Liver (tissue), 9 donors: ENCODE results near the gene DNMT1. TPM values are rescaled to one million over a fixed set of nuclear protein-coding genes. Genes with fewer than 3 reads are reported as not detected.

Experiments used
- DNase-seq: peaks from one replicate; pipeline ENCODE4 v3.0.0-alpha.2; 2017; ENCODE audit warnings: low spot score
- H3K27ac ChIP-seq, 2 donors: one replicate each; pipeline ENCODE4 v1.7.0; 2013; ENCODE audit warnings: inconsistent platforms in 2 of 2, low read length in 2 of 2, control low read depth in 1 of 2, low read depth in 1 of 2, mild to moderate bottlenecking in 1 of 2
- H3K27me3 ChIP-seq, 4 donors: one replicate each; pipeline versions ENCODE4 v1.6.1 to v1.7.0; 2013; ENCODE audit warnings: low read length in 3 of 4, inconsistent platforms in 1 of 4, mild to moderate bottlenecking in 1 of 4, moderate library complexity in 1 of 4; ENCODE audit not compliant: control insufficient read depth in 4 of 4, insufficient read depth in 4 of 4
- H3K36me3 ChIP-seq, 4 donors: one replicate each; pipeline versions ENCODE4 v1.6.1 to v1.7.0; 2013; ENCODE audit warnings: low read length in 3 of 4, mild to moderate bottlenecking in 3 of 4, low read depth in 1 of 4, moderate library complexity in 1 of 4; ENCODE audit not compliant: control insufficient read depth in 4 of 4, insufficient read depth in 3 of 4
- H3K4me1 ChIP-seq, 4 donors: one replicate each; pipeline versions ENCODE4 v1.6.1 to v1.7.0; 2013; ENCODE audit warnings: low read length in 3 of 4, mild to moderate bottlenecking in 3 of 4, moderate library complexity in 1 of 4; ENCODE audit not compliant: control insufficient read depth in 4 of 4, insufficient read depth in 4 of 4
- H3K4me3 ChIP-seq, 3 donors: one replicate each; pipeline versions ENCODE4 v1.6.1 to v1.7.0; 2013; ENCODE audit warnings: low read length in 3 of 3, control low read depth in 1 of 3, low read depth in 1 of 3, mild to moderate bottlenecking in 1 of 3
- H3K9ac ChIP-seq, 2 donors: one replicate each; pipeline ENCODE4 v1.7.0; 2013; ENCODE audit warnings: low read length in 2 of 2, mild to moderate bottlenecking in 2 of 2, moderate library complexity in 2 of 2, control low read depth in 1 of 2, low read depth in 1 of 2
- H3K9me3 ChIP-seq, 4 donors: one replicate each; pipeline versions ENCODE4 v1.6.1 to v1.7.0; 2013; ENCODE audit warnings: low read length in 3 of 4; ENCODE audit not compliant: control insufficient read depth in 4 of 4
- CTCF ChIP-seq: fragments of 150-350 bp; IDR thresholded peaks from 2 replicates; pipeline ENCODE4 v1.5.1; 2017; ENCODE audit warnings: improper control_type of control experiment, low read depth, low read length; ENCODE audit not compliant: missing input control
- EGR1 ChIP-seq, 2 donors: IDR thresholded peaks; 2 replicates each; pipeline ENCODE4 v1.6.1; 2016 to 2018; ENCODE audit warnings: antibody characterized with exemption in 2 of 2, low read depth in 2 of 2
- FOXA1 ChIP-seq: IDR thresholded peaks from 2 replicates; pipeline ENCODE4 v1.6.1; 2016; ENCODE audit warnings: antibody characterized with exemption
- GABPA ChIP-seq, 2 donors: IDR thresholded peaks in 1 of 2; conservative IDR thresholded peaks in 1 of 2; 2 replicates each; pipeline ENCODE4 v1.6.1; 2016; ENCODE audit warnings: antibody characterized with exemption in 2 of 2, mild to moderate bottlenecking in 1 of 2, moderate library complexity in 1 of 2
- HNF4A ChIP-seq, 2 donors: conservative IDR thresholded peaks; 2 replicates each; pipeline ENCODE4 v1.6.1; 2016; ENCODE audit warnings: antibody characterized with exemption in 2 of 2, mild to moderate bottlenecking in 2 of 2
- HNF4G ChIP-seq: IDR thresholded peaks from 2 replicates; pipeline ENCODE4 v1.6.1; 2016; ENCODE audit warnings: antibody characterized with exemption
- MAX ChIP-seq: IDR thresholded peaks from 2 replicates; pipeline ENCODE4 v1.6.1; 2016; ENCODE audit warnings: antibody characterized with exemption
- NR2F2 ChIP-seq: IDR thresholded peaks from 2 replicates; pipeline ENCODE4 v1.6.1; 2016; ENCODE audit warnings: antibody characterized with exemption
- RAD21 ChIP-seq, 2 donors: IDR thresholded peaks; 2 replicates each; pipeline ENCODE4 v1.6.1; 2016; ENCODE audit warnings: antibody characterized with exemption in 2 of 2, mild to moderate bottlenecking in 2 of 2
- RXRA ChIP-seq, 2 donors: IDR thresholded peaks; 2 replicates each; pipeline ENCODE4 v1.6.1; 2017 to 2018; ENCODE audit warnings: antibody characterized with exemption in 2 of 2, mild to moderate bottlenecking in 1 of 2
- SP1 ChIP-seq: IDR thresholded peaks from 2 replicates; pipeline ENCODE4 v1.6.1; 2018; ENCODE audit warnings: antibody characterized with exemption, mild to moderate bottlenecking
- TAF1 ChIP-seq: conservative IDR thresholded peaks from 2 replicates; pipeline ENCODE4 v1.6.1; 2016; ENCODE audit warnings: antibody characterized with exemption, mild to moderate bottlenecking
- YY1 ChIP-seq: IDR thresholded peaks from 2 replicates; pipeline ENCODE4 v1.6.1; 2016; ENCODE audit warnings: antibody characterized with exemption, mild to moderate bottlenecking
- WGBS: extraction: QIAGEN DNeasy Blood & Tissue Kit; methylation state at CpG from one replicate; pipeline ENCODE4 v1.1.7; 2013; 5-methylcytosine and 5-hydroxymethylcytosine counted together
- polyA plus RNA-seq, 2 donors: library from polyadenylated mRNA; stranded (reverse) in 1 of 2; unstranded in 1 of 2; fragments of 200-250 nt in 1 of 2; fragments of >200 nt in 1 of 2; fragmentation: Nextera tagmentation in 1 of 2; extraction: Ambion mirVana in 1 of 2; gene quantifications; one replicate each; pipeline versions ENCODE4 v1.2.1 to v1.2.3, GENCODE V29; 2013 to 2015
- total RNA-seq, 2 donors: library from RNA; depleted of rRNA; stranded (reverse); fragments of >200 nt; gene quantifications; one replicate each; pipeline ENCODE4 v1.2.3, GENCODE V29; 2014
- TF ChIP-seq, protein P1 (sequence below): IDR thresholded peaks from 2 replicates; pipeline ENCODE4 v1.6.1; 2016; ENCODE audit warnings: antibody characterized with exemption
- TF ChIP-seq, protein P2 (sequence below): IDR thresholded peaks from 2 replicates; pipeline ENCODE4 v1.6.1; 2016; ENCODE audit warnings: antibody characterized with exemption, mild to moderate bottlenecking
- TF ChIP-seq, protein P3 (sequence below): IDR thresholded peaks from 2 replicates; pipeline ENCODE4 v1.6.1; 2016; ENCODE audit warnings: antibody characterized with exemption
- donor health status: healthy.
- donor health status: healthy.
- donor health status: healthy.
- donor health status: healthy.
- donor health status: healthy.

DNMT1 gene
- total and polyA plus RNA-seq, 4 donors = 8.7 to 47.1 (median 20.0) TPM

GRCh38 chr19:10149427-10149826 lies 45.3 kb downstream of the DNMT1 start:
- Histone ChIP-seq H3K4me3 (no peak overlapping the region), H3K36me3 (peaks cover 8 to 66% (median 43%) of the 10 kb centered on the region in 4 donors), H3K9me3 (no peaks in the 10 kb centered on the region), H3K9ac (no peak overlapping the region), H3K27me3 (no peaks in the 10 kb centered on the region), H3K4me1 (no peaks in the 10 kb centered on the region), H3K27ac (no peak overlapping the region)
- no peak for DNase-seq
- WGBS = 98% methylated on average over 12 of the region's 12 CpGs
- TF ChIP-seq, protein P1, sequence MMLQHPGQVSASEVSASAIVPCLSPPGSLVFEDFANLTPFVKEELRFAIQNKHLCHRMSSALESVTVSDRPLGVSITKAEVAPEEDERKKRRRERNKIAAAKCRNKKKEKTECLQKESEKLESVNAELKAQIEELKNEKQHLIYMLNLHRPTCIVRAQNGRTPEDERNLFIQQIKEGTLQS = no peak
- TF ChIP-seq MAX = no peak
- TF ChIP-seq SP1 = no peak
- TF ChIP-seq, protein P2, sequence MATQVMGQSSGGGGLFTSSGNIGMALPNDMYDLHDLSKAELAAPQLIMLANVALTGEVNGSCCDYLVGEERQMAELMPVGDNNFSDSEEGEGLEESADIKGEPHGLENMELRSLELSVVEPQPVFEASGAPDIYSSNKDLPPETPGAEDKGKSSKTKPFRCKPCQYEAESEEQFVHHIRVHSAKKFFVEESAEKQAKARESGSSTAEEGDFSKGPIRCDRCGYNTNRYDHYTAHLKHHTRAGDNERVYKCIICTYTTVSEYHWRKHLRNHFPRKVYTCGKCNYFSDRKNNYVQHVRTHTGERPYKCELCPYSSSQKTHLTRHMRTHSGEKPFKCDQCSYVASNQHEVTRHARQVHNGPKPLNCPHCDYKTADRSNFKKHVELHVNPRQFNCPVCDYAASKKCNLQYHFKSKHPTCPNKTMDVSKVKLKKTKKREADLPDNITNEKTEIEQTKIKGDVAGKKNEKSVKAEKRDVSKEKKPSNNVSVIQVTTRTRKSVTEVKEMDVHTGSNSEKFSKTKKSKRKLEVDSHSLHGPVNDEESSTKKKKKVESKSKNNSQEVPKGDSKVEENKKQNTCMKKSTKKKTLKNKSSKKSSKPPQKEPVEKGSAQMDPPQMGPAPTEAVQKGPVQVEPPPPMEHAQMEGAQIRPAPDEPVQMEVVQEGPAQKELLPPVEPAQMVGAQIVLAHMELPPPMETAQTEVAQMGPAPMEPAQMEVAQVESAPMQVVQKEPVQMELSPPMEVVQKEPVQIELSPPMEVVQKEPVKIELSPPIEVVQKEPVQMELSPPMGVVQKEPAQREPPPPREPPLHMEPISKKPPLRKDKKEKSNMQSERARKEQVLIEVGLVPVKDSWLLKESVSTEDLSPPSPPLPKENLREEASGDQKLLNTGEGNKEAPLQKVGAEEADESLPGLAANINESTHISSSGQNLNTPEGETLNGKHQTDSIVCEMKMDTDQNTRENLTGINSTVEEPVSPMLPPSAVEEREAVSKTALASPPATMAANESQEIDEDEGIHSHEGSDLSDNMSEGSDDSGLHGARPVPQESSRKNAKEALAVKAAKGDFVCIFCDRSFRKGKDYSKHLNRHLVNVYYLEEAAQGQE = no peak
- no peak for TF ChIP-seq NR2F2
- TF ChIP-seq RXRA (IDR thresholded peaks at IDR 0.05) = no peak
- TF ChIP-seq, protein P3, sequence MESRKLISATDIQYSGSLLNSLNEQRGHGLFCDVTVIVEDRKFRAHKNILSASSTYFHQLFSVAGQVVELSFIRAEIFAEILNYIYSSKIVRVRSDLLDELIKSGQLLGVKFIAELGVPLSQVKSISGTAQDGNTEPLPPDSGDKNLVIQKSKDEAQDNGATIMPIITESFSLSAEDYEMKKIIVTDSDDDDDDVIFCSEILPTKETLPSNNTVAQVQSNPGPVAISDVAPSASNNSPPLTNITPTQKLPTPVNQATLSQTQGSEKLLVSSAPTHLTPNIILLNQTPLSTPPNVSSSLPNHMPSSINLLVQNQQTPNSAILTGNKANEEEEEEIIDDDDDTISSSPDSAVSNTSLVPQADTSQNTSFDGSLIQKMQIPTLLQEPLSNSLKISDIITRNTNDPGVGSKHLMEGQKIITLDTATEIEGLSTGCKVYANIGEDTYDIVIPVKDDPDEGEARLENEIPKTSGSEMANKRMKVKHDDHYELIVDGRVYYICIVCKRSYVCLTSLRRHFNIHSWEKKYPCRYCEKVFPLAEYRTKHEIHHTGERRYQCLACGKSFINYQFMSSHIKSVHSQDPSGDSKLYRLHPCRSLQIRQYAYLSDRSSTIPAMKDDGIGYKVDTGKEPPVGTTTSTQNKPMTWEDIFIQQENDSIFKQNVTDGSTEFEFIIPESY = no peak
- no peak for TF ChIP-seq YY1
- no peak for TF ChIP-seq TAF1
- TF ChIP-seq FOXA1 = no peak
- no peak for TF ChIP-seq HNF4A (conservative IDR thresholded peaks at IDR 0.05)
- TF ChIP-seq CTCF = no peak
- TF ChIP-seq GABPA (IDR thresholded peaks at IDR 0.05 in 1 of 2, conservative IDR thresholded peaks at IDR 0.05 in 1 of 2) = no peak
- no peak for TF ChIP-seq EGR1 (IDR thresholded peaks at IDR 0.05; ENCODE audit: low read depth in 2 of 2)
- no peak for TF ChIP-seq RAD21 (IDR thresholded peaks at IDR 0.05)
- no peak for TF ChIP-seq HNF4G

- H3K27ac ChIP-seq = no peak overlapping the region
- no peaks in the 10 kb centered on the region for H3K9me3 ChIP-seq
- WGBS = 96% methylated on average over 14 of the region's 14 CpGs
- H3K4me3 ChIP-seq = no peak overlapping the region
- no peaks in the 10 kb centered on the region for H3K4me1 ChIP-seq
- TF ChIP-seq, protein P2 = no peak
- no peaks in the 10 kb centered on the region for H3K27me3 ChIP-seq
- no peak overlapping the region for H3K9ac ChIP-seq
- DNase-seq = no peak
- H3K36me3 ChIP-seq = peaks cover 7 to 77% (median 50%) of the 10 kb centered on the region in 4 donors
These were observed 48.6 kb downstream of the DNMT1 start for GRCh38 chr19:10146142-10146541.
